Measurements from ENCODE around the gene ANKRD39. TPM values are rescaled to one million over a fixed set of nuclear protein-coding genes. Genes with fewer than 3 reads are reported as not detected.

The ANKRD39 gene
- total and polyA plus RNA-seq, 10 of the 15 experiments (the other 5 are each of a cell fraction or from before 2014, with no cell fraction given), result 7.4 to 36.2 (median 23.7) TPM

DNA sequence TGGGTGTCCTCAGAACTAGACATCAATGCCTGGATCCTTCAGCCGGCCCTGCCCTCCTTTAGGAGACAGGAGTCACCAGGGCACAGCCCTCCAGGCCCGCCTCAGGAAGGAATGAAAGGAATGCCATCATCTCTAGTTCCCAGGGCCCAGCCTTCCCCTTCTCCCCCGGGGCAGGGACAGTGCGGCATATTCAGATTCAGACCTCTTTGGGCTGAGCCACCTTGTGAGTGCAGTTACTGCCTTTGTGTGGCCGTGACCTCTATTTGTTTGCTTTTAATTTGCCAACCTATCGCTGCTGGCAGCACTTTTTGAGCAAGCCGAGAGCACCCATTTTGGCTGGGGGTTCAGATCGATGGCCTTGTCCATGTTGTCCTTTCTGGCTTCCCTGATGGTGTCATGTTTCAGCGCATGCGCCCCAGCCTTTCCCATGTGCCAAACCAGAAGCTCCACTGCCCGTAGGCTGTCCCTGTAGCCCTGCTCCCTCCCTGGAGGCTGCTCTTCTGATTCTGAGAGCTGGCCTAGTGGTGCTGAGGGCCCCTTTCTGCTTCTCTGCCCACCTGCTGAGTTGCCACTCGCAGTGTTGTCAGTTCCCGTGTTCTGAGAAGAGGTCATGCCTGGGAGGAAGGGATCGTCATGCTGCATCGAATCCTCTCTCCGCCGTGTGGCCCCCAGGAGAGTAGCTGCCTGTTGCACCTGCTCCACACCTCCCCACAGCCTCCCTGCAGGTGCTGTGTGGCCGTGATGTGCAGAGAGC is 24.9 kb downstream of the ANKRD39 start:
- no peak overlapping the region for H3K9ac ChIP-seq (ENCODE audit: control insufficient read depth, insufficient read depth, low read length)
- ChIA-PET SMC1A (ENCODE audit: uncharacterized antibody, unreplicated experiment) (no interaction called here), CTCF (interaction anchor here (0.6 kb wide), 1 partner anchor 23 kb away, joined by 3 read pairs; no protein-coding TSS in a partner anchor)

DNA sequence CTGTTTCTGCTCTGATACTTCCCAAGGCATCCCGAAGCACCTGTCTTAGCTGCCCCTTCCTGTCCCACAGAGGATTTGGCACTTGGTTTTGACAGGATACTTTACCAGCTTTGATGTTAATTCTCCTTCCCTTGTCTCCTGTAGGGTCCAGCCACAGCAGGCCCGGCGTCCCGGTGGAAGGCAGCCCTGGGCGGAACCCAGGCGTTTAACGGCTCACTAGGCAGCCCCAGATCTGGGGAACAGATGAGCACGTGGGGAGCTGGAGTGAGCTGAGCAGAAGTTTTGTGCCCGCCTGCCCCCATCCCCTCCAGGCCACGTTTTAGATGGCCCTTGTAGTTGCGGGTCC is 25.4 kb downstream of the ANKRD39 start:
- no peak for FAIRE-seq
- ChIA-PET SMC1A (ENCODE audit: uncharacterized antibody, unreplicated experiment) (no interaction called here), RAD21 (ENCODE audit: unreplicated experiment) (no interaction called here), CTCF (no interaction called here), POLR2A (interaction anchor here (0.6 kb wide), 1 partner anchor 41 kb away, joined by 5 read pairs; no protein-coding TSS in a partner anchor)
- intact Hi-C loops (cut with micrococcal nuclease; ENCODE audit: unreplicated experiment) (no loop called here), in situ Hi-C loops (cut with MboI) (no loop called here)
- Histone ChIP-seq H3K79me2 (ENCODE audit: control insufficient read depth, insufficient read depth, low read length) (no peaks in the 10 kb centered on the region), H3K27ac (ENCODE audit: control insufficient read depth, insufficient read depth) (no peak overlapping the region), H3K9me3 (replicated peaks; ENCODE audit: control insufficient read depth, insufficient read depth, low read length) (no peaks in the 10 kb centered on the region), H3K4me3 (no peak overlapping the region), H3K4me1 (ENCODE audit: control insufficient read depth, insufficient read depth, low read length) (no peaks in the 10 kb centered on the region), H4K20me1 (ENCODE audit: control insufficient read depth, insufficient read depth) (no peaks in the 10 kb centered on the region), H3K27me3 (replicated peaks in 1 of 2; ENCODE audit: control insufficient read depth in 2 of 2, insufficient read depth in 2 of 2, low read length in 1 of 2) (no peaks in the 10 kb centered on the region), H3K4me2 (ENCODE audit: control insufficient read depth, insufficient read depth) (no peak overlapping the region), H2AFZ (ENCODE audit: control insufficient read depth, low read depth, low read length) (no peak overlapping the region), H3K36me3 (ENCODE audit: control insufficient read depth in 2 of 2, insufficient read depth in 2 of 2, low read length in 1 of 2) (peaks cover 12 to 23% of the 10 kb centered on the region in 2 experiments), H3K9ac (ENCODE audit: control insufficient read depth, insufficient read depth, low read length) (no peak overlapping the region)
- BruUV-seq (replicated peaks), result no TSS peak
- 83% methylated on average over 11 of the region's 11 CpGs for WGBS (ENCODE audit: insufficient coverage, insufficient replicate concordance, low lambda C conversion rate, missing lambda C conversion rate)
- ATAC-seq, result no peak
- no peak for DNase-seq (ENCODE audit: low read depth, low spot score)
- no peak for TF ChIP-seq RB1 (IDR thresholded peaks at IDR 0.05; ENCODE audit: borderline replicate concordance)
- TF ChIP-seq, protein P1, sequence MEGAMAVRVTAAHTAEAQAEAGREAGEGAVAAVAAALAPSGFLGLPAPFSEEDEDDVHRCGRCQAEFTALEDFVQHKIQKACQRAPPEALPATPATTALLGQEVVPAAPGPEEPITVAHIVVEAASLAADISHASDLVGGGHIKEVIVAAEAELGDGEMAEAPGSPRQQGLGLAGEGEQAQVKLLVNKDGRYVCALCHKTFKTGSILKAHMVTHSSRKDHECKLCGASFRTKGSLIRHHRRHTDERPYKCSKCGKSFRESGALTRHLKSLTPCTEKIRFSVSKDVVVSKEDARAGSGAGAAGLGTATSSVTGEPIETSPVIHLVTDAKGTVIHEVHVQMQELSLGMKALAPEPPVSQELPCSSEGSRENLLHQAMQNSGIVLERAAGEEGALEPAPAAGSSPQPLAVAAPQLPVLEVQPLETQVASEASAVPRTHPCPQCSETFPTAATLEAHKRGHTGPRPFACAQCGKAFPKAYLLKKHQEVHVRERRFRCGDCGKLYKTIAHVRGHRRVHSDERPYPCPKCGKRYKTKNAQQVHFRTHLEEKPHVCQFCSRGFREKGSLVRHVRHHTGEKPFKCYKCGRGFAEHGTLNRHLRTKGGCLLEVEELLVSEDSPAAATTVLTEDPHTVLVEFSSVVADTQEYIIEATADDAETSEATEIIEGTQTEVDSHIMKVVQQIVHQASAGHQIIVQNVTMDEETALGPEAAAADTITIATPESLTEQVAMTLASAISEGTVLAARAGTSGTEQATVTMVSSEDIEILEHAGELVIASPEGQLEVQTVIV (IDR thresholded peaks at IDR 0.05; ENCODE audit: borderline replicate concordance, partially characterized antibody), result no peak
- TF ChIP-seq, protein P2, sequence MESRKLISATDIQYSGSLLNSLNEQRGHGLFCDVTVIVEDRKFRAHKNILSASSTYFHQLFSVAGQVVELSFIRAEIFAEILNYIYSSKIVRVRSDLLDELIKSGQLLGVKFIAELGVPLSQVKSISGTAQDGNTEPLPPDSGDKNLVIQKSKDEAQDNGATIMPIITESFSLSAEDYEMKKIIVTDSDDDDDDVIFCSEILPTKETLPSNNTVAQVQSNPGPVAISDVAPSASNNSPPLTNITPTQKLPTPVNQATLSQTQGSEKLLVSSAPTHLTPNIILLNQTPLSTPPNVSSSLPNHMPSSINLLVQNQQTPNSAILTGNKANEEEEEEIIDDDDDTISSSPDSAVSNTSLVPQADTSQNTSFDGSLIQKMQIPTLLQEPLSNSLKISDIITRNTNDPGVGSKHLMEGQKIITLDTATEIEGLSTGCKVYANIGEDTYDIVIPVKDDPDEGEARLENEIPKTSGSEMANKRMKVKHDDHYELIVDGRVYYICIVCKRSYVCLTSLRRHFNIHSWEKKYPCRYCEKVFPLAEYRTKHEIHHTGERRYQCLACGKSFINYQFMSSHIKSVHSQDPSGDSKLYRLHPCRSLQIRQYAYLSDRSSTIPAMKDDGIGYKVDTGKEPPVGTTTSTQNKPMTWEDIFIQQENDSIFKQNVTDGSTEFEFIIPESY (IDR thresholded peaks at IDR 0.05), result no peak
- TF ChIP-seq, protein P3, sequence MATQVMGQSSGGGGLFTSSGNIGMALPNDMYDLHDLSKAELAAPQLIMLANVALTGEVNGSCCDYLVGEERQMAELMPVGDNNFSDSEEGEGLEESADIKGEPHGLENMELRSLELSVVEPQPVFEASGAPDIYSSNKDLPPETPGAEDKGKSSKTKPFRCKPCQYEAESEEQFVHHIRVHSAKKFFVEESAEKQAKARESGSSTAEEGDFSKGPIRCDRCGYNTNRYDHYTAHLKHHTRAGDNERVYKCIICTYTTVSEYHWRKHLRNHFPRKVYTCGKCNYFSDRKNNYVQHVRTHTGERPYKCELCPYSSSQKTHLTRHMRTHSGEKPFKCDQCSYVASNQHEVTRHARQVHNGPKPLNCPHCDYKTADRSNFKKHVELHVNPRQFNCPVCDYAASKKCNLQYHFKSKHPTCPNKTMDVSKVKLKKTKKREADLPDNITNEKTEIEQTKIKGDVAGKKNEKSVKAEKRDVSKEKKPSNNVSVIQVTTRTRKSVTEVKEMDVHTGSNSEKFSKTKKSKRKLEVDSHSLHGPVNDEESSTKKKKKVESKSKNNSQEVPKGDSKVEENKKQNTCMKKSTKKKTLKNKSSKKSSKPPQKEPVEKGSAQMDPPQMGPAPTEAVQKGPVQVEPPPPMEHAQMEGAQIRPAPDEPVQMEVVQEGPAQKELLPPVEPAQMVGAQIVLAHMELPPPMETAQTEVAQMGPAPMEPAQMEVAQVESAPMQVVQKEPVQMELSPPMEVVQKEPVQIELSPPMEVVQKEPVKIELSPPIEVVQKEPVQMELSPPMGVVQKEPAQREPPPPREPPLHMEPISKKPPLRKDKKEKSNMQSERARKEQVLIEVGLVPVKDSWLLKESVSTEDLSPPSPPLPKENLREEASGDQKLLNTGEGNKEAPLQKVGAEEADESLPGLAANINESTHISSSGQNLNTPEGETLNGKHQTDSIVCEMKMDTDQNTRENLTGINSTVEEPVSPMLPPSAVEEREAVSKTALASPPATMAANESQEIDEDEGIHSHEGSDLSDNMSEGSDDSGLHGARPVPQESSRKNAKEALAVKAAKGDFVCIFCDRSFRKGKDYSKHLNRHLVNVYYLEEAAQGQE (IDR thresholded peaks at IDR 0.05; ENCODE audit: low read depth, low read length), result no peak
- TF ChIP-seq NR2C1 (IDR thresholded peaks at IDR 0.05), result no peak
- no peak for TF ChIP-seq SMAD5 (IDR thresholded peaks at IDR 0.05; ENCODE audit: low read depth)
- no peak for TF ChIP-seq MEF2A (IDR thresholded peaks at IDR 0.05; ENCODE audit: insufficient read depth, low read depth, low read length)

More for the DNA sequence above, 24.9 kb downstream of the ANKRD39 start:
- Histone ChIP-seq H3K27ac (ENCODE audit: control insufficient read depth, insufficient read depth) (no peak overlapping the region), H2AFZ (ENCODE audit: control insufficient read depth, low read depth, low read length) (no peak overlapping the region), H3K9me3 (replicated peaks; ENCODE audit: control insufficient read depth, insufficient read depth, low read length) (no peaks in the 10 kb centered on the region), H3K36me3 (ENCODE audit: control insufficient read depth in 2 of 2, insufficient read depth in 2 of 2, low read length in 1 of 2) (peaks cover 12 to 20% of the 10 kb centered on the region in 2 experiments), H4K20me1 (ENCODE audit: control insufficient read depth, insufficient read depth) (no peaks in the 10 kb centered on the region), H3K27me3 (replicated peaks in 1 of 2; ENCODE audit: control insufficient read depth in 2 of 2, insufficient read depth in 2 of 2, low read length in 1 of 2) (no peaks in the 10 kb centered on the region), H3K4me3 (no peak overlapping the region), H3K79me2 (ENCODE audit: control insufficient read depth, insufficient read depth, low read length) (no peaks in the 10 kb centered on the region), H3K4me1 (ENCODE audit: control insufficient read depth, insufficient read depth, low read length) (no peaks in the 10 kb centered on the region), H3K4me2 (ENCODE audit: control insufficient read depth, insufficient read depth) (no peak overlapping the region)
- ChIA-PET POLR2A (interaction anchor here (0.6 to 1.0 kb wide), 2 partner anchors 41 to 54 kb away, joined by 5 read pairs; no protein-coding TSS in a partner anchor), RAD21 (ENCODE audit: unreplicated experiment) (no interaction called here)
- in situ Hi-C loops (cut with MboI) (no loop called here), intact Hi-C loops (cut with micrococcal nuclease; ENCODE audit: unreplicated experiment) (no loop called here)
- DNase-seq (ENCODE audit: low read depth, low spot score), result no peak
- no TSS peak for BruUV-seq (replicated peaks)
- no peak for FAIRE-seq
- whole genome bisulfite sequencing (ENCODE audit: insufficient coverage, insufficient replicate concordance, low lambda C conversion rate, missing lambda C conversion rate), result 59% methylated on average over 18 of the region's 18 CpGs
- ATAC-seq, result no peak
- TF ChIP-seq POLR2A (IDR thresholded peaks at IDR 0.05; ENCODE audit: low read depth, low read length) (0 out of 2 replicates have a peak, but pooled peaks have one; percentile 9), SMC3 (IDR thresholded peaks at IDR 0.05; ENCODE audit: borderline replicate concordance, low read length) (no peak)

All from GM12878 (cell line).